WERI-Rb-1 (cell line): ENCODE results near the gene FAM200C.

Source experiments
- DNase-seq: peaks from one replicate; pipeline ENCODE4 v3.0.0-alpha.2; 2020
- H3K27ac ChIP-seq: fragments of 250-450 bp; sonication (Bioruptor Pico); 2 replicates; pipeline ENCODE4 v1.5.1; 2020; ENCODE audit warnings: mild to moderate bottlenecking, moderate library complexity
- H3K27me3 ChIP-seq: fragments of 250-450 bp; sonication (Bioruptor Pico); 2 replicates; pipeline ENCODE4 v1.5.1; 2021; ENCODE audit warnings: mild to moderate bottlenecking, low read depth, moderate library complexity; ENCODE audit not compliant: insufficient read depth, severe bottlenecking
- H3K36me3 ChIP-seq: fragments of 250-450 bp; sonication (Bioruptor Pico); 2 replicates; pipeline ENCODE4 v1.5.1; 2020; ENCODE audit warnings: mild to moderate bottlenecking, moderate library complexity
- H3K4me3 ChIP-seq: 2 replicates; pipeline ENCODE4 v1.5.1; 2011; ENCODE audit warnings: low read depth, mild to moderate bottlenecking, control low read depth, low read length
- H3K9me3 ChIP-seq: fragments of 250-450 bp; sonication (Bioruptor Pico); 2 replicates; pipeline ENCODE4 v1.5.1; 2021; ENCODE audit warnings: mild to moderate bottlenecking, moderate library complexity; ENCODE audit not compliant: severe bottlenecking
- CTCF ChIP-seq: IDR thresholded peaks from 2 replicates; pipeline ENCODE4 v1.5.1; 2011; ENCODE audit warnings: low read depth, mild to moderate bottlenecking, control low read depth, inconsistent platforms, low read length

FAM200C gene

GRCh38 chr5:160367885-160368284 is 32.0 kb downstream of the FAM200C start:
- no peak for DNase-seq
- Histone ChIP-seq H3K36me3 (no peaks in the 10 kb centered on the region), H3K9me3 (no peaks in the 10 kb centered on the region), H3K27me3 (no peaks in the 10 kb centered on the region), H3K4me3 (no peak overlapping the region), H3K27ac (no peak overlapping the region)
- no peak for TF ChIP-seq CTCF

GRCh38 chr5:160367261-160367660 is 32.6 kb downstream of the FAM200C start:
- Histone ChIP-seq H3K9me3 (no peaks in the 10 kb centered on the region), H3K36me3 (no peaks in the 10 kb centered on the region), H3K27me3 (no peaks in the 10 kb centered on the region), H3K4me3 (no peak overlapping the region), H3K27ac (no peak overlapping the region)
- DNase-seq = no peak
- no peak for TF ChIP-seq CTCF

- DNase-seq = no peak
- no peak overlapping the region for H3K4me3 ChIP-seq
- no peaks in the 10 kb centered on the region for H3K9me3 ChIP-seq
- no peak overlapping the region for H3K27ac ChIP-seq
- no peaks in the 10 kb centered on the region for H3K36me3 ChIP-seq
- TF ChIP-seq CTCF = no peak
- no peaks in the 10 kb centered on the region for H3K27me3 ChIP-seq
Observed at GRCh38 chr5:160366230-160366629, 33.6 kb downstream of the FAM200C start.

GRCh38 chr5:160363660-160364395 is 36.0 kb downstream of the FAM200C start:
- no peak overlapping the region for H3K4me3 ChIP-seq
- H3K27me3 ChIP-seq = no peaks in the 10 kb centered on the region
- H3K9me3 ChIP-seq = no peaks in the 10 kb centered on the region
- DNase-seq = no peak
- TF ChIP-seq CTCF = no peak
- no peaks in the 10 kb centered on the region for H3K36me3 ChIP-seq
- no peak overlapping the region for H3K27ac ChIP-seq

GRCh38 chr5:160363211-160363610 is 36.6 kb downstream of the FAM200C start:
- DNase-seq = no peak
- no peak overlapping the region for H3K4me3 ChIP-seq
- H3K27me3 ChIP-seq = no peaks in the 10 kb centered on the region
- no peaks in the 10 kb centered on the region for H3K9me3 ChIP-seq
- no peaks in the 10 kb centered on the region for H3K36me3 ChIP-seq
- TF ChIP-seq CTCF = no peak
- H3K27ac ChIP-seq = no peak overlapping the region
